Ovary (tissue), 9 donors: ENCODE results near the gene ARHGDIB. TPM values are rescaled to one million over a fixed set of nuclear protein-coding genes. Genes with fewer than 3 reads are reported as not detected.
A peak's percentile ranks its signal among the peaks of the same experiment; 100 is the strongest.

Source experiments
- DNase-seq, 5 donors: peaks; one replicate each; pipeline ENCODE4 v3.0.0-alpha.2; 2019 to 2020
- H3K27ac ChIP-seq, 2 donors: fragments of 200-600 bp; one replicate each; pipeline versions ENCODE4 v1.5.1 to v1.8.0; 2019 to 2022
- H3K27me3 ChIP-seq: fragments of 200-600 bp; one replicate; pipeline ENCODE4 v1.8.0; 2022
- H3K36me3 ChIP-seq: fragments of 200-600 bp; sonication (generic); one replicate; pipeline ENCODE4 v1.5.1; 2019
- H3K4me1 ChIP-seq: one replicate; pipeline ENCODE4 v1.8.1; 2013; ENCODE audit warnings: mild to moderate bottlenecking, moderate library complexity; ENCODE audit not compliant: insufficient read depth
- H3K4me3 ChIP-seq: fragments of 200-600 bp; sonication (generic); one replicate; pipeline ENCODE4 v1.5.1; 2017
- H3K9me3 ChIP-seq, 2 donors: fragments of 200-600 bp in 1 of 2; sonication (generic) in 1 of 2; one replicate each; pipeline versions ENCODE4 v1.5.1 to v1.8.1; 2013 to 2019; ENCODE audit warnings: mild to moderate bottlenecking in 1 of 2, moderate library complexity in 1 of 2
- CTCF ChIP-seq, 3 donors: fragments of 450-650 bp in 2 of 3; fragments of 200-600 bp in 1 of 3; IDR thresholded peaks; one replicate each; pipeline versions ENCODE4 v1.5.1 to v1.8.0; 2016 to 2022; ENCODE audit warnings: antibody characterized with exemption in 3 of 3, mild to moderate bottlenecking in 1 of 3
- EP300 ChIP-seq: sonication (generic); formaldehyde crosslinking; IDR thresholded peaks from one replicate; pipeline ENCODE4 v1.6.1; 2017; ENCODE audit warnings: antibody characterized with exemption
- POLR2A ChIP-seq: fragments of 450-650 bp; IDR thresholded peaks from one replicate; pipeline ENCODE4 v1.6.1; 2017; ENCODE audit warnings: antibody characterized with exemption, mild to moderate bottlenecking, moderate library complexity
- WGBS, 3 donors: extraction: QIAGEN DNeasy Blood & Tissue Kit in 1 of 3; methylation state at CpG; one replicate each; pipeline versions ENCODE4 v1.1.5 to v1.1.7; 2013 to 2017; 5-methylcytosine and 5-hydroxymethylcytosine counted together
- intact Hi-C, 4 donors: fragments of 100-400 bp; cut with DNase I; formaldehyde crosslinking; loops; one replicate each; pipeline versions ENCODE4 v1.11.0 to v1.15.1; 2022 to 2023
- polyA plus RNA-seq, 2 donors: library from polyadenylated mRNA; stranded (reverse); fragments of 200-250 nt in 1 of 2; fragments of 350-450 nt in 1 of 2; fragmentation: Illumina TruSeq in 1 of 2; extraction: RNeasy Lipid Tissue Mini Kit (QIAGEN cat#74804) in 1 of 2; gene quantifications; one replicate each; pipeline ENCODE4 v1.2.3, GENCODE V29; 2013 to 2014
- total RNA-seq, 7 donors: library from RNA; depleted of rRNA in 2 of 7; stranded (reverse); fragments of >200 nt in 2 of 7; fragmentation: NEBNext Ultra II Directional in 3 of 7; extraction: Animal tissue kit (Norgen Biotek cat#: 25700) in 3 of 7; gene quantifications; one replicate each; pipeline versions ENCODE4 v1.1.0 to v1.2.4, GENCODE V29; 2016 to 2023
- donor health status: DM: no; HTN: no; CAD: no; lungs with moderate emphysema.
- donor health status: DM: no; HTN: no; CAD: no.
- donor health status: Bipolar disorder and iron deficiency.
- donor health status: DM: yes; HTN: yes; CAD: no.
- donor health status: DM: no; HTN: no; CAD: no.
- donor health status: DM: yes; HTN: yes; CAD: no.

The ARHGDIB gene
- total and polyA plus RNA-seq, 9 donors = 16.0 to 212 (median 36.6) TPM

GRCh38 chr12:14997998-14998397, 36.6 kb upstream of the ARHGDIB start:
- no peaks in the 10 kb centered on the region for H3K27me3 ChIP-seq
- WGBS, 3 donors = 14 to 25% (median 23%) methylated on average over 3 of the region's 3 CpGs
- no peaks in the 10 kb centered on the region for H3K9me3 ChIP-seq
- no peaks in the 10 kb centered on the region for H3K36me3 ChIP-seq
- H3K4me1 ChIP-seq = peaks cover 3% of the 10 kb centered on the region
- intact Hi-C loops = loop anchor here in 3 of 4 donors (5.0 kb wide), 2 partner anchors 151 to 224 kb away; partner anchors contain the start of gene RERG (in 1 of the 3)
- DNase-seq = no peak
- no peak overlapping the region for H3K4me3 ChIP-seq
- TF ChIP-seq EP300 (no peak), POLR2A (no peak), CTCF (IDR thresholded peaks at IDR 0.05) (no peak)
- no peak overlapping the region for H3K27ac ChIP-seq

GRCh38 chr12:14995583-14996425, 34.4 kb upstream of the ARHGDIB start:
- H3K4me3 ChIP-seq = no peak overlapping the region
- H3K27me3 ChIP-seq = no peaks in the 10 kb centered on the region
- no peaks in the 10 kb centered on the region for H3K36me3 ChIP-seq
- H3K4me1 ChIP-seq = peaks cover 1% of the 10 kb centered on the region
- DNase-seq = no peak
- intact Hi-C loops = loop anchor here in 3 of 4 donors (2.0 to 5.0 kb wide), 3 partner anchors 149 to 226 kb away; partner anchors contain the start of gene RERG (in 1 of the 3)
- H3K27ac ChIP-seq = no peak overlapping the region
- no peaks in the 10 kb centered on the region for H3K9me3 ChIP-seq
- WGBS, 3 donors = 84 to 91% (median 84%) methylated on average over 3 of the region's 3 CpGs
- TF ChIP-seq EP300 (no peak), CTCF (IDR thresholded peaks at IDR 0.05) (peak in 1 of 3 donors; percentile 36), POLR2A (no peak)

GRCh38 chr12:14994610-14995009, 33.2 kb upstream of the ARHGDIB start:
- no peaks in the 10 kb centered on the region for H3K36me3 ChIP-seq
- intact Hi-C loops = loop anchor here (2.0 to 5.0 kb wide), 4 partner anchors 147 to 228 kb away; partner anchors contain the start of genes ART4 (in 1 of the 4) and RERG (in 1 of the 4)
- no peaks in the 10 kb centered on the region for H3K27me3 ChIP-seq
- no peak overlapping the region for H3K27ac ChIP-seq
- peaks cover 1% of the 10 kb centered on the region for H3K4me1 ChIP-seq
- H3K9me3 ChIP-seq = no peaks in the 10 kb centered on the region
- no peak for DNase-seq
- no peak overlapping the region for H3K4me3 ChIP-seq
- 40 to 50% (median 49%) methylated on average over 3 of the region's 3 CpGs for WGBS, 3 donors
- no peak for TF ChIP-seq EP300
- no peak for TF ChIP-seq POLR2A
- TF ChIP-seq CTCF (IDR thresholded peaks at IDR 0.05) = no peak

- Histone ChIP-seq H3K9me3 (no peaks in the 10 kb centered on the region), H3K4me3 (no peak overlapping the region), H3K27ac (no peak overlapping the region), H3K27me3 (no peaks in the 10 kb centered on the region), H3K4me1 (peaks cover under 1% of the 10 kb centered on the region), H3K36me3 (no peaks in the 10 kb centered on the region)
- intact Hi-C loops = loop anchor here in 2 of 4 donors (2.0 to 5.0 kb wide), 2 partner anchors 147 to 151 kb away; partner anchors contain the start of gene ART4 (in 1 of the 2)
- TF ChIP-seq POLR2A (no peak), CTCF (IDR thresholded peaks at IDR 0.05) (no peak), EP300 (no peak)
- DNase-seq = no peak
- WGBS, 3 donors = 73 to 83% (median 80%) methylated on average over 4 of the region's 4 CpGs
These were observed 32.3 kb upstream of the ARHGDIB start for GRCh38 chr12:14993537-14994266.
